A673 (cell line): ENCODE data around the gene KIF4A. TPM values are rescaled to one million over a fixed set of nuclear protein-coding genes. Genes with fewer than 3 reads are reported as not detected.

Experiments used
- BruUV-seq: library from RNA; stranded (reverse); fragments of 400-500 nt; replicated peaks from 2 replicates; lab custom pipeline; 2021; lab: Mats Ljungman, UMichigan
- CTCF ChIA-PET: fragments of 300-600 bp; sonication (Branson Sonifier 250); formaldehyde crosslinking; loops from one replicate; lab custom pipeline; 2022; ENCODE audit warnings: antibody characterized with exemption; lab: Charles Lee
- POLR2A ChIA-PET: fragments of 300-600 bp; sonication (Branson Sonifier 250); formaldehyde crosslinking; loops from one replicate; lab custom pipeline; 2022; ENCODE audit warnings: antibody characterized with exemption; ENCODE audit not compliant: low non-redundant PET; lab: Charles Lee
- DNase-seq: peaks from one replicate; pipeline ENCODE4 v3.0.0-alpha.2; 2015; ENCODE audit warnings: low spot score
- H3K27ac ChIP-seq: fragments of 200-600 bp; sonication (generic); 2 replicates; pipeline ENCODE4 v1.5.1; 2016; ENCODE audit warnings: mixed run types, low read depth, mild to moderate bottlenecking, mixed read lengths, antibody characterized with exemption, low read length; ENCODE audit not compliant: poor library complexity, severe bottlenecking
- H3K27me3 ChIP-seq: fragments of 200-600 bp; sonication (generic); replicated peaks from 2 replicates; pipeline ENCODE4 v1.6.1; 2017; ENCODE audit warnings: mixed run types, low read depth, mild to moderate bottlenecking, mixed read lengths, antibody characterized with exemption, low read length; ENCODE audit not compliant: insufficient read depth, poor library complexity
- H3K36me3 ChIP-seq: fragments of 200-600 bp; sonication (generic); 2 replicates; pipeline ENCODE4 v1.6.1; 2016; ENCODE audit warnings: mixed run types, mild to moderate bottlenecking, mixed read lengths, antibody characterized with exemption, low read length; ENCODE audit not compliant: insufficient read depth, poor library complexity, severe bottlenecking
- H3K4me1 ChIP-seq: fragments of 200-600 bp; sonication (generic); 2 replicates; pipeline ENCODE4 v1.6.1; 2017; ENCODE audit warnings: mixed run types, mild to moderate bottlenecking, mixed read lengths, antibody characterized with exemption, low read length; ENCODE audit not compliant: insufficient read depth, poor library complexity, severe bottlenecking
- H3K4me3 ChIP-seq: fragments of 200-600 bp; sonication (generic); 2 replicates; pipeline ENCODE4 v1.5.1; 2016; ENCODE audit warnings: low read depth, mixed run types, mild to moderate bottlenecking, mixed read lengths, low read length; ENCODE audit not compliant: poor library complexity, severe bottlenecking
- H3K9me3 ChIP-seq: fragments of 200-600 bp; sonication (generic); 2 replicates; pipeline ENCODE4 v1.6.1; 2016; ENCODE audit warnings: mixed run types, low read depth, mild to moderate bottlenecking, mixed read lengths, antibody characterized with exemption, low read length; ENCODE audit not compliant: poor library complexity, severe bottlenecking
- CTCF ChIP-seq: fragments of 300-800, 200-600 bp; sonication (generic); conservative IDR thresholded peaks from 2 replicates; pipeline ENCODE4 v1.5.1; 2017; ENCODE audit warnings: low read depth, mild to moderate bottlenecking, antibody characterized with exemption, low read length, moderate library complexity, mixed read lengths
- EZH2 ChIP-seq: fragments of 200-600 bp; sonication (generic); IDR thresholded peaks from 2 replicates; pipeline ENCODE4 v1.6.1; 2017; ENCODE audit warnings: borderline replicate concordance, low read depth, mild to moderate bottlenecking, mixed read lengths, antibody characterized with exemption, low read length; ENCODE audit not compliant: poor library complexity, severe bottlenecking
- intact Hi-C: fragments of 100-400 bp; cut with micrococcal nuclease; formaldehyde crosslinking; loops from one replicate; pipeline ENCODE4 v1.10.0; 2022; ENCODE audit not compliant: unreplicated experiment
- total RNA-seq: library from RNA; stranded (reverse); gene quantifications from 2 replicates; pipeline ENCODE4 v1.2.3, GENCODE V29; 2021

KIF4A gene
- total RNA-seq, 1 experiment from 2014 or later: 76.7 TPM

GRCh38 chrX:70422851-70423341, 133.0 kb downstream of the KIF4A start, which contains the start of gene GDPD2:
Gene GDPD2 (plus strand): TSS chrX:70423314. CDS start chrX:70424985, 1,671 bp downstream.
- H3K9me3 ChIP-seq: no peaks in the 10 kb centered on the region
- CTCF ChIA-PET: no interaction called here
- H3K27me3 ChIP-seq: no peaks in the 10 kb centered on the region
- no peak within 1 kb of the TSS for H3K27ac ChIP-seq
- no TSS peak for BruUV-seq
- H3K4me1 ChIP-seq: no peaks in the 10 kb centered on the region
- POLR2A ChIA-PET: no interaction called here
- H3K36me3 ChIP-seq: peaks cover 16% of the 10 kb centered on the region
- no peak within 1 kb of the TSS for H3K4me3 ChIP-seq
- 0 out of 2 replicates have a peak, but pooled peaks have one; percentile 19 for TF ChIP-seq CTCF
- TF ChIP-seq EZH2: no peak
- intact Hi-C loops: no loop called here
- DNase-seq: no peak

GRCh38 chrX:70423936-70424675, 134.2 kb downstream of the KIF4A start:
- no peaks in the 10 kb centered on the region for H3K27me3 ChIP-seq
- no peak for DNase-seq
- H3K27ac ChIP-seq: no peak overlapping the region
- POLR2A ChIA-PET: no interaction called here
- no peaks in the 10 kb centered on the region for H3K9me3 ChIP-seq
- H3K4me1 ChIP-seq: no peaks in the 10 kb centered on the region
- no TSS peak for BruUV-seq
- H3K36me3 ChIP-seq: peaks cover 10% of the 10 kb centered on the region
- intact Hi-C loops: no loop called here
- no peak overlapping the region for H3K4me3 ChIP-seq
- CTCF ChIA-PET: no interaction called here
- TF ChIP-seq EZH2: no peak
- TF ChIP-seq CTCF: no peak

GRCh38 chrX:70424801-70425200, 134.9 kb downstream of the KIF4A start:
- POLR2A ChIA-PET: no interaction called here
- Histone ChIP-seq H3K27ac (no peak overlapping the region), H3K36me3 (peaks cover 3% of the 10 kb centered on the region), H3K4me3 (no peak overlapping the region), H3K4me1 (no peaks in the 10 kb centered on the region), H3K27me3 (no peaks in the 10 kb centered on the region), H3K9me3 (no peaks in the 10 kb centered on the region)
- no peak for DNase-seq
- BruUV-seq: no TSS peak
- no peak for TF ChIP-seq CTCF
- TF ChIP-seq EZH2: no peak
- CTCF ChIA-PET: no interaction called here
- intact Hi-C loops: no loop called here
